HepG2 (cell line): ENCODE data around the gene PCNA. TPM values are rescaled to one million over a fixed set of nuclear protein-coding genes. Genes with fewer than 3 reads are reported as not detected.
A peak's percentile ranks its signal among the peaks of the same experiment; 100 is the strongest.

Experiments used
- ARID3A ChIP-seq: IDR thresholded peaks from 2 replicates; pipeline ENCODE4 v1.6.1; 2012; ENCODE audit warnings: low read depth, low read length, improper control_type of control experiment
- EP300 ChIP-seq, 3 experiments: sonication (generic) in 1 of 3; formaldehyde crosslinking in 1 of 3; IDR thresholded peaks; 2 replicates each; pipeline versions ENCODE4 v1.5.1 to v1.6.1; 2011 to 2020; ENCODE audit warnings: low read depth in 2 of 3, low read length in 2 of 3, borderline replicate concordance in 1 of 3, improper control_type of control experiment in 1 of 3, mild to moderate bottlenecking in 1 of 3, missing genetic modification reagents in 1 of 3, moderate library complexity in 1 of 3
- GZF1 ChIP-seq: sonication (generic); formaldehyde crosslinking; IDR thresholded peaks from 2 replicates; pipeline ENCODE4 v1.5.1; 2020; ENCODE audit warnings: mild to moderate bottlenecking, missing genetic modification reagents
- NKX3-1 ChIP-seq: sonication (generic); formaldehyde crosslinking; IDR thresholded peaks from 2 replicates; pipeline ENCODE4 v1.5.0; 2020; ENCODE audit warnings: missing genetic modification reagents
- PLRG1 ChIP-seq: fragments of 450-650 bp; conservative IDR thresholded peaks from 2 replicates; pipeline ENCODE4 v1.6.1; 2016
- POLR2G ChIP-seq: fragments of 200-400 bp; formaldehyde crosslinking; IDR thresholded peaks from 2 replicates; pipeline ENCODE4 v1.6.1; 2018; ENCODE audit warnings: mild to moderate bottlenecking, low read depth, low read length, moderate library complexity
- RAD51 ChIP-seq: fragments of 450-650 bp; IDR thresholded peaks from 2 replicates; pipeline ENCODE4 v1.6.1; 2016; ENCODE audit warnings: borderline replicate concordance
- SNAPC5 ChIP-seq: sonication (generic); formaldehyde crosslinking; IDR thresholded peaks from 2 replicates; pipeline ENCODE4 v1.8.1; 2023; ENCODE audit warnings: mild to moderate bottlenecking, missing genetic modification reagents, borderline replicate concordance
- SSRP1 ChIP-seq: IDR thresholded peaks from 2 replicates; pipeline ENCODE4 v1.6.1; 2016; ENCODE audit warnings: control low read depth
- TP53 ChIP-seq: sonication (generic); formaldehyde crosslinking; conservative IDR thresholded peaks from 2 replicates; pipeline ENCODE4 v1.4.0; 2020; ENCODE audit warnings: missing genetic modification reagents
- UBTF ChIP-seq: sonication (generic); formaldehyde crosslinking; IDR thresholded peaks from 2 replicates; pipeline ENCODE4 v1.4.0; 2020; ENCODE audit warnings: mild to moderate bottlenecking, missing genetic modification reagents
- XRCC5 ChIP-seq: fragments of 200-400 bp; formaldehyde crosslinking; optimal IDR thresholded peaks from 2 replicates; pipeline ENCODE3; 2017; ENCODE audit warnings: mild to moderate bottlenecking, low read length
- ZIK1 ChIP-seq: sonication (generic); formaldehyde crosslinking; IDR thresholded peaks from 2 replicates; pipeline ENCODE4 v1.5.0; 2020; ENCODE audit warnings: mild to moderate bottlenecking, low read depth, missing genetic modification reagents, borderline replicate concordance
- ZNF768 ChIP-seq: sonication (generic); formaldehyde crosslinking; IDR thresholded peaks from 2 replicates; pipeline ENCODE4 v1.4.0; 2020; ENCODE audit warnings: missing genetic modification reagents
- polyA plus RNA-seq, 8 experiments: library from polyadenylated mRNA; depleted of rRNA in 3 of 8; stranded (reverse) in 7 of 8; unstranded in 1 of 8; fragments of >200 nt; fragmentation: Illumina TruSeq in 4 of 8; extraction: Trizol in 4 of 8; gene quantifications; 2 replicates each; pipeline versions ENCODE4 v1.2.1 to v1.2.3, GENCODE V29; 2011 to 2016; ENCODE audit warnings: low read depth in 4 of 8, missing spikeins in 1 of 8, mixed read lengths in 1 of 8; ENCODE audit not compliant: insufficient read depth in 1 of 8
- total RNA-seq, 5 experiments: library from RNA; depleted of rRNA; stranded (reverse); fragments of >200 nt; fragmentation: Illumina TruSeq; extraction: Trizol; gene quantifications; 2 replicates each; pipeline ENCODE4 v1.2.3, GENCODE V29; 2016; ENCODE audit warnings: low read depth in 1 of 5
- TF ChIP-seq, protein P1 (sequence below): sonication (generic); formaldehyde crosslinking; IDR thresholded peaks from 2 replicates; pipeline ENCODE4 v1.5.0; 2020; ENCODE audit warnings: missing genetic modification reagents
- TF ChIP-seq, protein P2 (sequence below): sonication (generic); formaldehyde crosslinking; conservative IDR thresholded peaks from 2 replicates; pipeline ENCODE4 v1.4.0; 2020; ENCODE audit warnings: mild to moderate bottlenecking, missing genetic modification reagents, moderate library complexity

Gene PCNA
- total and polyA plus RNA-seq, 2 of the 13 experiments (the other 11 are each of a cell fraction or from before 2014, with no cell fraction given), result 229 to 655 TPM

DNA sequence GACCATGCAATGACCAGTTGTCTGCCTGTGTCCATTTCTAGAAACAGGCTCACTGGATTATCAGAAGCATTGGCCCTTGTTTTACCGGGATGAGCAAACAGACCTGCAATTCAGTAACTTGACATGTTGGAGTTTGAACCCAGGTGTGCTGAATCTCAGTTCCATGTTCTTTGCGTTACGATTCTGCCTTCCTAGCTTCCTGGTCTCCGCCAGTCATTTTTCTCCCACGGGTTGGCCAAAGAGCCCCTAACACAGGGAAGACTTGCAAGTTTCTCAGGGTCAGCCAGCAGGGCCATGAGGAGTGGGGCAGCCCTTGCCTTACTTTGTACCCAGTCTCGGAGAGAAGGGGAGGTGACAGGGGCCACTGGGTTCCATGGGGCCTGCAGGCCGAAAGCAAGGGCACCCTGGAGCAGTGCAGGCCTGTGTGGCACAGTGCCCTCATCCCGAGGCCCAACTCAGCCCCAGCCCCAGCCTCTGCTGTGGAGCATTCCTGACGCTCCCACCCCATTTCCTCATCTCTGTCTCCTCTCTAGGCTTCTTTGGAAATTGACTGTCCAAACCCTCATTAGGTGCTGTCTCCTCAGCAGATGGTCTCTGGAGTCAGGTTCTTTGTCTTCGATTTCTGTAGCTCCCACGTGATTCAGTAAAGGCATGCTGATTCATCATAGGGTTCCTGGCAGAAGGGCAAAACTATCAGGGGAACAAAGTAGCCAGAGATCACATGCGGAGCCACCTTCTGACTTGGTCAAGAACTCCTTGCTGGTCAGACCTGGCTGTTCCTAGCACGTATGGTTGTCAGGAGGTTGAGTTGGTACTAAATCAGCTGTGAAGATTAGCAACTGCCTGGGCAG, 30.7 kb upstream of the PCNA start (continued):
- TF ChIP-seq, protein P1, sequence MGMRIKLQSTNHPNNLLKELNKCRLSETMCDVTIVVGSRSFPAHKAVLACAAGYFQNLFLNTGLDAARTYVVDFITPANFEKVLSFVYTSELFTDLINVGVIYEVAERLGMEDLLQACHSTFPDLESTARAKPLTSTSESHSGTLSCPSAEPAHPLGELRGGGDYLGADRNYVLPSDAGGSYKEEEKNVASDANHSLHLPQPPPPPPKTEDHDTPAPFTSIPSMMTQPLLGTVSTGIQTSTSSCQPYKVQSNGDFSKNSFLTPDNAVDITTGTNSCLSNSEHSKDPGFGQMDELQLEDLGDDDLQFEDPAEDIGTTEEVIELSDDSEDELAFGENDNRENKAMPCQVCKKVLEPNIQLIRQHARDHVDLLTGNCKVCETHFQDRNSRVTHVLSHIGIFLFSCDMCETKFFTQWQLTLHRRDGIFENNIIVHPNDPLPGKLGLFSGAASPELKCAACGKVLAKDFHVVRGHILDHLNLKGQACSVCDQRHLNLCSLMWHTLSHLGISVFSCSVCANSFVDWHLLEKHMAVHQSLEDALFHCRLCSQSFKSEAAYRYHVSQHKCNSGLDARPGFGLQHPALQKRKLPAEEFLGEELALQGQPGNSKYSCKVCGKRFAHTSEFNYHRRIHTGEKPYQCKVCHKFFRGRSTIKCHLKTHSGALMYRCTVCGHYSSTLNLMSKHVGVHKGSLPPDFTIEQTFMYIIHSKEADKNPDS (CRISPR knock-in tag), result no peak; the same call in 1 of the 2 replicates
- no peak for TF ChIP-seq ZIK1
- peak; percentile 64; the same call in 1 of the 2 replicates for TF ChIP-seq UBTF
- 0 out of 2 replicates have a peak, but pooled peaks have one; percentile 45 for TF ChIP-seq TP53 (CRISPR knock-in tag)
- 0 out of 2 replicates have a peak, but pooled peaks have one; percentile 20 for TF ChIP-seq SSRP1 (CRISPR knock-in tag)
- TF ChIP-seq XRCC5, result peak; percentile 46
- TF ChIP-seq ARID3A, result peak; percentile 80
- TF ChIP-seq PLRG1, result no peak
- TF ChIP-seq EP300 (IDR thresholded peaks at IDR 0.05; ENCODE audit: low read depth in 2 of 2, low read length in 2 of 2), result peak; percentile 46 to 71; a peak in 3 of 4 replicates
- TF ChIP-seq EP300 (CRISPR knock-in tag; IDR thresholded peaks at IDR 0.05; ENCODE audit: borderline replicate concordance), result peak; percentile 29; the same call in 1 of the 2 replicates
- TF ChIP-seq POLR2G, result peak; percentile 63; the same call in 1 of the 2 replicates
- peak; percentile 49; the same call in 1 of the 2 replicates for TF ChIP-seq SNAPC5 (CRISPR knock-in tag)
- TF ChIP-seq, protein P2, sequence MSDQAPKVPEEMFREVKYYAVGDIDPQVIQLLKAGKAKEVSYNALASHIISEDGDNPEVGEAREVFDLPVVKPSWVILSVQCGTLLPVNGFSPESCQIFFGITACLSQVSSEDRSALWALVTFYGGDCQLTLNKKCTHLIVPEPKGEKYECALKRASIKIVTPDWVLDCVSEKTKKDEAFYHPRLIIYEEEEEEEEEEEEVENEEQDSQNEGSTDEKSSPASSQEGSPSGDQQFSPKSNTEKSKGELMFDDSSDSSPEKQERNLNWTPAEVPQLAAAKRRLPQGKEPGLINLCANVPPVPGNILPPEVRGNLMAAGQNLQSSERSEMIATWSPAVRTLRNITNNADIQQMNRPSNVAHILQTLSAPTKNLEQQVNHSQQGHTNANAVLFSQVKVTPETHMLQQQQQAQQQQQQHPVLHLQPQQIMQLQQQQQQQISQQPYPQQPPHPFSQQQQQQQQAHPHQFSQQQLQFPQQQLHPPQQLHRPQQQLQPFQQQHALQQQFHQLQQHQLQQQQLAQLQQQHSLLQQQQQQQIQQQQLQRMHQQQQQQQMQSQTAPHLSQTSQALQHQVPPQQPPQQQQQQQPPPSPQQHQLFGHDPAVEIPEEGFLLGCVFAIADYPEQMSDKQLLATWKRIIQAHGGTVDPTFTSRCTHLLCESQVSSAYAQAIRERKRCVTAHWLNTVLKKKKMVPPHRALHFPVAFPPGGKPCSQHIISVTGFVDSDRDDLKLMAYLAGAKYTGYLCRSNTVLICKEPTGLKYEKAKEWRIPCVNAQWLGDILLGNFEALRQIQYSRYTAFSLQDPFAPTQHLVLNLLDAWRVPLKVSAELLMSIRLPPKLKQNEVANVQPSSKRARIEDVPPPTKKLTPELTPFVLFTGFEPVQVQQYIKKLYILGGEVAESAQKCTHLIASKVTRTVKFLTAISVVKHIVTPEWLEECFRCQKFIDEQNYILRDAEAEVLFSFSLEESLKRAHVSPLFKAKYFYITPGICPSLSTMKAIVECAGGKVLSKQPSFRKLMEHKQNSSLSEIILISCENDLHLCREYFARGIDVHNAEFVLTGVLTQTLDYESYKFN (CRISPR knock-in tag), result peak; percentile 91
- TF ChIP-seq GZF1, result no peak
- peak; percentile 59 for TF ChIP-seq ZNF768 (CRISPR knock-in tag)
- TF ChIP-seq RAD51, result peak; percentile 31; the same call in 1 of the 2 replicates
- TF ChIP-seq NKX3-1 (CRISPR knock-in tag), result peak; percentile 73; the same call in 1 of the 2 replicates
